MCF 10A (cell line): ENCODE data around the gene ELOVL5. TPM values are rescaled to one million over a fixed set of nuclear protein-coding genes. Genes with fewer than 3 reads are reported as not detected.

Experiments
- BruUV-seq: library from RNA; stranded (reverse); fragments of 400-500 nt; replicated peaks from 2 replicates; lab custom pipeline; 2021; lab: Mats Ljungman, UMichigan
- CTCF ChIA-PET: fragments of 300-600 bp; sonication (Branson Sonifier 250); formaldehyde crosslinking; extraction: SDS; loops from one replicate; lab custom pipeline; 2021; ENCODE audit warnings: antibody characterized with exemption, inconsistent platforms; lab: Yijun Ruan, JAX
- POLR2A ChIA-PET: fragments of 300-600, 350-650 bp; sonication (Branson Sonifier 250); formaldehyde crosslinking; extraction: SDS; loops from one replicate; lab custom pipeline; 2020; ENCODE audit warnings: antibody characterized with exemption, inconsistent platforms; lab: Yijun Ruan, JAX
- DNase-seq: peaks from one replicate; pipeline ENCODE4 v3.0.0-alpha.2; 2018; ENCODE audit not compliant: unreplicated experiment
- H3K27ac Mint-ChIP-seq: one replicate; pipeline ENCODE4 v1.8.0; 2022; ENCODE audit warnings: mild to moderate bottlenecking, low read depth, mixed read lengths; ENCODE audit not compliant: unreplicated experiment
- H3K27me3 Mint-ChIP-seq: one replicate; pipeline ENCODE4 v1.8.0; 2022; ENCODE audit warnings: mixed read lengths; ENCODE audit not compliant: insufficient read depth, unreplicated experiment
- H3K36me3 Mint-ChIP-seq: one replicate; pipeline ENCODE4 v1.8.0; 2022; ENCODE audit warnings: mild to moderate bottlenecking, moderate library complexity, mixed read lengths; ENCODE audit not compliant: insufficient read depth, unreplicated experiment
- H3K4me1 Mint-ChIP-seq: one replicate; pipeline ENCODE4 v1.8.0; 2022; ENCODE audit warnings: mixed read lengths; ENCODE audit not compliant: insufficient read depth, unreplicated experiment
- H3K4me3 Mint-ChIP-seq: one replicate; pipeline ENCODE4 v1.8.0; 2022; ENCODE audit warnings: mild to moderate bottlenecking, moderate library complexity, mixed read lengths; ENCODE audit not compliant: unreplicated experiment
- H3K9me3 Mint-ChIP-seq: one replicate; pipeline ENCODE4 v1.8.0; 2022; ENCODE audit warnings: mixed read lengths; ENCODE audit not compliant: unreplicated experiment
- intact Hi-C: fragments of 100-400 bp; cut with micrococcal nuclease; formaldehyde crosslinking; loops from 2 replicates; pipeline ENCODE4 v1.14.1; 2022
- total RNA-seq: library from RNA; stranded (reverse); gene quantifications from 2 replicates; pipeline ENCODE4 v1.2.3, GENCODE V29; 2022
- TF ChIP-seq, protein P1 (sequence below): fragments of 200-600 bp; IDR thresholded peaks from one replicate; pipeline ENCODE4 v1.8.0; 2022; ENCODE audit warnings: antibody characterized with exemption, mild to moderate bottlenecking; ENCODE audit not compliant: unreplicated experiment

The ELOVL5 gene
- total RNA-seq, 1 experiment from 2014 or later, result 58.3 TPM

DNA sequence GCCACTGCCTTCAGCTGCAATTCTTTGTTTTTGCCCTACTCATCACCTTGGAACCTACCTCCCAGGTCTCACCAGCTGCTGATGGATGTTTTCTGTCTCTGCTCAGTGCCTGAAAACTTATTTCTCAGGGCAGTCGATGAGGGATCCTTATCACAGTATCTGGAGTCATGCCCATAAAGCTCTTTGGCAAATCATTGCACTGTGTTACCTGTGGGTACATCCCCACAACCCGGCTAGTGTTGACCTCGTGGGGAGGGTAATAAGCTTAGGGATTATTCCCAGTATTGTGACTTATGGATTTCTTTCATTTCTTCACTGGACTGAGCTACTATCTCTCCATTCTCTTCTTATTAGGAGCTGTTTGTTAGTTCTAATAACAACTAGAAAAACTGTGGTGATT lies 91.7 kb downstream of the ELOVL5 start:
- peaks cover 2% of the 10 kb centered on the region for H3K4me1 Mint-ChIP-seq
- intact Hi-C loops, result no loop called here
- no peak overlapping the region for H3K4me3 Mint-ChIP-seq
- H3K27me3 Mint-ChIP-seq, result no peaks in the 10 kb centered on the region
- no peaks in the 10 kb centered on the region for H3K9me3 Mint-ChIP-seq
- CTCF ChIA-PET, result interaction anchor here (0.6 to 2.0 kb wide), 7 partner anchors 17 to 471 kb away, joined by 3 to 5 read pairs (median 3); no protein-coding TSS in a partner anchor
- POLR2A ChIA-PET, result interaction anchor here (1.0 kb wide), 2 partner anchors 13 to 34 kb away, joined by 3 read pairs; no protein-coding TSS in a partner anchor
- BruUV-seq, result no TSS peak
- DNase-seq, result no peak
- TF ChIP-seq, protein P1, sequence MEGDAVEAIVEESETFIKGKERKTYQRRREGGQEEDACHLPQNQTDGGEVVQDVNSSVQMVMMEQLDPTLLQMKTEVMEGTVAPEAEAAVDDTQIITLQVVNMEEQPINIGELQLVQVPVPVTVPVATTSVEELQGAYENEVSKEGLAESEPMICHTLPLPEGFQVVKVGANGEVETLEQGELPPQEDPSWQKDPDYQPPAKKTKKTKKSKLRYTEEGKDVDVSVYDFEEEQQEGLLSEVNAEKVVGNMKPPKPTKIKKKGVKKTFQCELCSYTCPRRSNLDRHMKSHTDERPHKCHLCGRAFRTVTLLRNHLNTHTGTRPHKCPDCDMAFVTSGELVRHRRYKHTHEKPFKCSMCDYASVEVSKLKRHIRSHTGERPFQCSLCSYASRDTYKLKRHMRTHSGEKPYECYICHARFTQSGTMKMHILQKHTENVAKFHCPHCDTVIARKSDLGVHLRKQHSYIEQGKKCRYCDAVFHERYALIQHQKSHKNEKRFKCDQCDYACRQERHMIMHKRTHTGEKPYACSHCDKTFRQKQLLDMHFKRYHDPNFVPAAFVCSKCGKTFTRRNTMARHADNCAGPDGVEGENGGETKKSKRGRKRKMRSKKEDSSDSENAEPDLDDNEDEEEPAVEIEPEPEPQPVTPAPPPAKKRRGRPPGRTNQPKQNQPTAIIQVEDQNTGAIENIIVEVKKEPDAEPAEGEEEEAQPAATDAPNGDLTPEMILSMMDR, result no peak
- H3K36me3 Mint-ChIP-seq, result peaks cover 36% of the 10 kb centered on the region
- H3K27ac Mint-ChIP-seq, result peak overlapping the region; percentile 69

DNA sequence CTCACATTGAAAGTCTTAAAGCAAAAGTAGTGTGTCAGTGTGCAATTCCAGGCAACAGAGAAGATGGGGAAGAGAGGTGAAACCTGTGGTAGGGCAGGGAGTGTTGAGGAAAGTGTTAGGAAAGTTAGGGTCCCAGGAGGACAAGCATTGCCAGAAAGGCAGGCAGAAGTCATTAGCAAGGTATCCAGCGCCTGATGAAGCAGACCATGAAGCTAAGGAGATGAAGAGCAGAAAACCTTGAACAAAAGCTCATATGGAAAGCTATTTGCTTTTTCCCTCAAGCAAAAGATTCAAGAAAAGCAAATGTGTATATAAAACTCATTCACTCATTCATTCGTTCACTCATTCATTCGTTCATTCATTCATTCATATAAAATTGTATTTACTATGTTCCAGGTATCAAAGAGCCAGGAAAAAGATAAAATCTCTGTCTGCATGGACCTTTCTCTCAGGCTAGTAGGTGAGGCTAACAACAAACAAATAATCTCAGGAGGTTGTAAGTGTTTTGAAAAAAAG lies 96.5 kb downstream of the ELOVL5 start:
- intact Hi-C loops, result no loop called here
- POLR2A ChIA-PET, result interaction anchor here (0.6 kb wide), 1 partner anchor 33 kb away, joined by 3 read pairs; no protein-coding TSS in a partner anchor

DNA sequence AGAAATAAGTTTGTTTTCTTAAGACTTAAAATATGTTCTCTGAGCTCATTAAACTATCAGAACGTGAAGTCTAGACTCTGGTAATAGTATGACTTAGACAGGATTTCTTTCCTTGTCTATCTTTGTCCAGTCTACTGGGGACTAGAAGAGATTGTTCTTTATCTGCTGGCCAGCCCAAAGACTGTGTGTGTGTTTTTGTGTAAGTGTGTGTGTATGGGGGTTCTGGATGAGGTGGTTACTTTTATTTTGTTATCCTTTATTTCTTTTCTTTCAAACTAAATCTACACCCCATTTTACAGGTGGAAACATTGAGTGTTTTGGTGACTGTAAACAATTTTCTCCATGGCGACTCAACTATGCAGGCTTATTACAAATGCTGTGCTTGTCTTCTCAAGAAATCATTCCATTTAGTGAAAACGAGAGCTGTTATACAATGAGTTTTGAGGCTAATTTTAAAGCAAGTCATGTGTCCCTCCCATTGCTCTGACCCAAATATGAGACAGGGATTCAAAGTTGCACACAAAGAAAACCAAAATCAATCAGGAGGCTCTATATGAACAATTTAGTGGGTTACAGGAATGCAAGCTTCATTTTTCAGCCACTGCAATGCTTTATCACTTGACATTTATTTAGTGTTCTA lies 97.6 kb downstream of the ELOVL5 start:
- no peaks in the 10 kb centered on the region for H3K27me3 Mint-ChIP-seq
- no peak for DNase-seq
- POLR2A ChIA-PET, result interaction anchor here (2.4 kb wide), 1 partner anchor 215 kb away, joined by 5 read pairs; no protein-coding TSS in a partner anchor
- no peak overlapping the region for H3K4me3 Mint-ChIP-seq
- H3K9me3 Mint-ChIP-seq, result no peaks in the 10 kb centered on the region
- no TSS peak for BruUV-seq
- CTCF ChIA-PET, result interaction anchor here (1.0 to 2.3 kb wide), 2 partner anchors 233 to 234 kb away, joined by 4 to 9 read pairs; no protein-coding TSS in a partner anchor
- intact Hi-C loops, result no loop called here
- peak overlapping the region; percentile 28 for H3K27ac Mint-ChIP-seq
- no peaks in the 10 kb centered on the region for H3K36me3 Mint-ChIP-seq
- H3K4me1 Mint-ChIP-seq, result peaks cover 21% of the 10 kb centered on the region
- TF ChIP-seq, protein P1, result no peak

More for the DNA sequence above, 96.5 kb downstream of the ELOVL5 start:
- TF ChIP-seq, protein P1, result no peak
- no peaks in the 10 kb centered on the region for H3K27me3 Mint-ChIP-seq
- DNase-seq, result no peak
- peaks cover 4% of the 10 kb centered on the region for H3K36me3 Mint-ChIP-seq
- no peak overlapping the region for H3K4me3 Mint-ChIP-seq
- no peak overlapping the region for H3K27ac Mint-ChIP-seq
- H3K4me1 Mint-ChIP-seq, result peaks cover 21% of the 10 kb centered on the region
- CTCF ChIA-PET, result interaction anchor here (0.9 kb wide), 1 partner anchor 61 kb away, joined by 3 read pairs; no protein-coding TSS in a partner anchor
- no peaks in the 10 kb centered on the region for H3K9me3 Mint-ChIP-seq
- no TSS peak for BruUV-seq
